ENCODE measurements around the gene RNU6-9.

The RNU6-9 gene

DNA sequence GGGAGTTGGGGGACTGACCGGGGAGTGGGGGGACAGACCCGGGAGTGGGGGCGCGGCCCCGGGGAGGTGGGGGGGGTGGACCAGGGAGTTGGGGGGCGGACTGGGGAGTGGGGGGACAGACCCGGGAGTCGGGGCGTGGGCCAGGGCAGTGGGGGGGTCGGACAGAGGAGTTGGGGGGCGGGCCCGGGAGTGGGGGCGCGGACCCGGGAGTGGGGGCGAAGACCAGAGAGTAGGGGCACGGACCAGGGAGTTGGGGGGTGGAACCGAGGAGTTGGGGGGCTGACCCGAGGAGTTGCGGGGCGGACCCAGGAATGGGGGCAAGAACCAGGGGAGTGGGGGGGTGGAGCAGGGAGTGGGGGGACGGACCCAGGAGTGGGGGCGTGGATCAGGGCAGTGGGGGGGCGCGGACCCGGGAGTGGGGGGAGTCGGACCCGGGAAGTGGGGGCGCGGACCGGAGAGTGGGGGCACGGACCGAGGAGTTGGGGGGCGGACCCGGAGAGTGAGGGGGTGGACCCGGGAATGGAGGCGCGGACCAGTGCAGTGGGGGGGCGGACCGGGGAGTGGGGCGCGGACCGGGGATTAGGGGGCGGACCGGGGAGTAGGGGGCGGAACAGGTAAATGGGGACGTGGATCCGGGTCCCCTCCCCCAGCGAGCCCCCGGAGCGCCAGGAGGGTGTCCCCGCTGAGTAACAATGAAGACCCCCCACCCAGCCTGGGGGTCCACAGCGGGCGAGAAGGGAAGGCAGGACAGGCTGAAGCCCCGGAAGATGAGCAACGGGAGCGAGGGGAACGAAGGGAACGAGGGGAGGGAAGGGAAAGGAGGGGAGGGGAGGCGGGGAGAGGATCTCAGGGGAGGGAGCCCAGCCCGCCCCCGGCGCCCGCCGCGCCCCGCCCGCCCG lies 19.1 kb downstream of the RNU6-9 start:
- peak; percentile 8; the same call in 1 of the 3 replicates for ATAC-seq
- TF ChIP-seq ISL1 (CRISPR knock-in tag; IDR thresholded peaks at IDR 0.05) (no peak), ZNF565 (CRISPR knock-in tag; conservative IDR thresholded peaks at IDR 0.05; ENCODE audit: low read depth) (no peak), BACH2 (CRISPR knock-in tag; IDR thresholded peaks at IDR 0.05; ENCODE audit: borderline replicate concordance) (no peak)

DNA sequence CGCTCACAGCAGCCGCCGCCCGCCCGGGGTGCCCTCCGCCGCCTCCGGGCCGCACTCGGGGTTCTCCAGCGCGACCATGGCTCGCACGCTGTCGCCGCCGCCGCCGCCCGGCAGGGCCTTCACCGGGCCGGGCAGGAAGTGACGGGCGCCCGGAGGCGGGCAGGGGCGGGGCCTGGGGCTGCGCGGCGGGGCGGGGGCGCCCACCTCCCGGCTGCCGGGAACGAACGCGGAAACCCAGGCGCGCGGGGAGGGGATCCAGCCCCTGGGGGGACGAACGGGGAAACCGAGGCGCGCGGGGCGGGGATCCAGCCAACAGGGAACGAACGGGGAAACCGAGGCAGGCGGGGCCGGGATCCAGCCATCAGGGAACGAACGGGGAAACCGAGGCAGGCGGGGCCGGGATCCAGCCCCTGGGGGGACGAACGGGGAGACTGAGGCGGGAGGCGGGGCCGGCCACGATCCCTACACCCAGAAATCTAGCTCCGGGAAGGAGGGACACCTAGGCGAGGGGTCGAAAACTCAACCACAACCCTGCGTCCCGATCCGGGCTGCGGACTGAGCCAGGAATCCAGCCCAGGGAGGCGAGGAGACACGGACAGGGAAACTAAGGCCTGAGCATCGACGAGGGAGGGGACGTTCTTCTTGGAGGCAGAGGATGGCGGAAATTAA lies 19.9 kb downstream of the RNU6-9 start, which contains the start of gene R3HDM4:
Gene R3HDM4 (minus strand): TSS at position 140 of the 669 bp plus-strand sequence. CDS start 62 bp downstream, at position 78.
- TF ChIP-seq, protein P1, sequence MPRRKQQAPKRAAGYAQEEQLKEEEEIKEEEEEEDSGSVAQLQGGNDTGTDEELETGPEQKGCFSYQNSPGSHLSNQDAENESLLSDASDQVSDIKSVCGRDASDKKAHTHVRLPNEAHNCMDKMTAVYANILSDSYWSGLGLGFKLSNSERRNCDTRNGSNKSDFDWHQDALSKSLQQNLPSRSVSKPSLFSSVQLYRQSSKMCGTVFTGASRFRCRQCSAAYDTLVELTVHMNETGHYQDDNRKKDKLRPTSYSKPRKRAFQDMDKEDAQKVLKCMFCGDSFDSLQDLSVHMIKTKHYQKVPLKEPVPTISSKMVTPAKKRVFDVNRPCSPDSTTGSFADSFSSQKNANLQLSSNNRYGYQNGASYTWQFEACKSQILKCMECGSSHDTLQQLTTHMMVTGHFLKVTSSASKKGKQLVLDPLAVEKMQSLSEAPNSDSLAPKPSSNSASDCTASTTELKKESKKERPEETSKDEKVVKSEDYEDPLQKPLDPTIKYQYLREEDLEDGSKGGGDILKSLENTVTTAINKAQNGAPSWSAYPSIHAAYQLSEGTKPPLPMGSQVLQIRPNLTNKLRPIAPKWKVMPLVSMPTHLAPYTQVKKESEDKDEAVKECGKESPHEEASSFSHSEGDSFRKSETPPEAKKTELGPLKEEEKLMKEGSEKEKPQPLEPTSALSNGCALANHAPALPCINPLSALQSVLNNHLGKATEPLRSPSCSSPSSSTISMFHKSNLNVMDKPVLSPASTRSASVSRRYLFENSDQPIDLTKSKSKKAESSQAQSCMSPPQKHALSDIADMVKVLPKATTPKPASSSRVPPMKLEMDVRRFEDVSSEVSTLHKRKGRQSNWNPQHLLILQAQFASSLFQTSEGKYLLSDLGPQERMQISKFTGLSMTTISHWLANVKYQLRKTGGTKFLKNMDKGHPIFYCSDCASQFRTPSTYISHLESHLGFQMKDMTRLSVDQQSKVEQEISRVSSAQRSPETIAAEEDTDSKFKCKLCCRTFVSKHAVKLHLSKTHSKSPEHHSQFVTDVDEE (CRISPR knock-in tag; IDR thresholded peaks at IDR 0.05): no peak
- no peak for TF ChIP-seq GLIS3 (CRISPR knock-in tag; IDR thresholded peaks at IDR 0.05)
- 0 out of 2 replicates have a peak, but pooled peaks have one; percentile 62 for TF ChIP-seq CSDC2 (CRISPR knock-in tag; IDR thresholded peaks at IDR 0.05)
- peak; percentile 62; the same call in 1 of the 2 replicates for TF ChIP-seq ZNF70 (CRISPR knock-in tag; IDR thresholded peaks at IDR 0.05)
- peak; percentile 84 for ATAC-seq

DNA sequence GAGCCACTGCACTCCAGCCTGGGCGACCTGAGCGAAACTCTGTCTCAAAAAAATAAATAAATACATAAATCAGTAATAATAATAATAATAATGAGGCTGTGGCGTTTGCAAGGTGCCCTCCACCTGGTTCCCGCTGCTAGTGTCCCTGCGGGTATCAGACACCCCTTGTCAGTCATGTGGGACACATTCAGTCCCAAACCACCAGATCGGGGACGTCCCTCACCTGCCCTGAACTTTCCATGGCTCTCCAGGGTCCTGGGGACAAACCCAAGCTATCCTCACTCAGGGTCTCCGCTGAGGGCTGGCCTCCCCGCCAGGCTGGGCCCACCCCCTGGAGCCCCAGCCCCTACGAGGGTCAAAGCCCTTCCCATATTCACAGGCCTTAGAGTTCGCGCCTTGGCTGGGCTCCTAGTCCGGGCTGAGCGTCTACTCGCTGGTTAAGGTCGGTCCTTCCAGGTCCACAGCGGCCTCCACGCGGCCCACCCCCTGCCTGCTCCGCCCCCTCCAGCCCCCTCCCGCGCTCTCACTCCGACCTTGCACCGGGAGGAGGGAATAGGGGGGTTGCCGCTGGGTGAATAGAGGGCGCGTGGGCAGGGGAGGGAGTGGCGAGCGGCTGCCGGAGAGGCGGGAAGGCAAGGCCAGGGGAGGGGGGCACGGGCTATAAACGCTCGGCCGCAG lies 23.5 kb downstream of the RNU6-9 start:
- TF ChIP-seq OSR1 (CRISPR knock-in tag; IDR thresholded peaks at IDR 0.05): no peak
- no peak for ATAC-seq

DNA sequence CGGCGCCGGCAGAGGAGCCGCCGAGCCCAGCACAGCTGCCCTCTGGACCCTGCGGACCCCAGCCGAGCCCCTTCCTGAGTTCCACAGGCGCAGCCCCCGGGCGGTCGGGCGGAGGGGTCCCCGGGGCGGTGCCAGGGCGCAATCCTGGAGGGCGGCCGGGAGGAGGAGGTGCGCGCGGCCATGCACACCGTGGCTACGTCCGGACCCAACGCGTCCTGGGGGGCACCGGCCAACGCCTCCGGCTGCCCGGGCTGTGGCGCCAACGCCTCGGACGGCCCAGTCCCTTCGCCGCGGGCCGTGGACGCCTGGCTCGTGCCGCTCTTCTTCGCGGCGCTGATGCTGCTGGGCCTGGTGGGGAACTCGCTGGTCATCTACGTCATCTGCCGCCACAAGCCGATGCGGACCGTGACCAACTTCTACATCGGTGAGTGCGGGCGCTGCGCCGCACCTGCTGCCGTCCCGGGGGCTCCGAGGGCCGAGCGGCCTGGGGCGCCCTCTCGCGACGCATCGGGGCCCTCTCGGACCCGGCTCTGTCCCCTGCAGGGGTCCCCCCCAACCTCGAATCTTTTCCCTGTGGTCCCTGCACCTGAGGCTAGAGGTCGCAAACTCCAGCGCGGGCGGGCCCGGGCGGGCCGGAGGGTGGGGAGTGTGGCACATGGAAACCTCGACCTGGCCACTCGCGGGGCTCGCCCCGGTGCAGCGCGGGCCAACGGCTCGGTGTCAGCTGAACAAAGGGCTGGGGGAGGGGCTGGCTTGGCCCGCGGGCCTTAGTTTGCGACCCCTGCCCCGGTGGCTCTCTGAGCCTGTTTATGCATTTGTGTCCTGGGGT lies 24.3 kb downstream of the RNU6-9 start, which contains the start of gene KISS1R:
Gene KISS1R (plus strand): TSS at position 11 of the 829 bp plus-strand sequence. CDS start 170 bp downstream, at position 181.
- peak; percentile 8 for ATAC-seq
- TF ChIP-seq CREB5 (CRISPR knock-in tag; IDR thresholded peaks at IDR 0.05; ENCODE audit: low read depth): no peak
- no peak for TF ChIP-seq ZNF8 (CRISPR knock-in tag; IDR thresholded peaks at IDR 0.05)
- no peak for TF ChIP-seq ZFP30 (CRISPR knock-in tag; IDR thresholded peaks at IDR 0.05)
- no peak for TF ChIP-seq SNAI2 (CRISPR knock-in tag; IDR thresholded peaks at IDR 0.05)
- TF ChIP-seq CSDC2 (CRISPR knock-in tag; IDR thresholded peaks at IDR 0.05): no peak
- TF ChIP-seq ESRRG (CRISPR knock-in tag; IDR thresholded peaks at IDR 0.05): no peak
- no peak for TF ChIP-seq PATZ1 (CRISPR knock-in tag; IDR thresholded peaks at IDR 0.05; ENCODE audit: borderline replicate concordance)
- TF ChIP-seq BACH2 (CRISPR knock-in tag; IDR thresholded peaks at IDR 0.05; ENCODE audit: borderline replicate concordance): no peak
- TF ChIP-seq ZFP3 (CRISPR knock-in tag; IDR thresholded peaks at IDR 0.05): no peak
- TF ChIP-seq, protein P1 (CRISPR knock-in tag; IDR thresholded peaks at IDR 0.05): no peak
- no peak for TF ChIP-seq TOX (CRISPR knock-in tag; IDR thresholded peaks at IDR 0.05; ENCODE audit: borderline replicate concordance)
- no peak for TF ChIP-seq CSRNP3 (CRISPR knock-in tag; IDR thresholded peaks at IDR 0.05)

Measured in SK-N-SH treated with all-trans-retinoic acid at 6 μM for 48 hours (cell line).